ENCODE measurements around the gene GPRC5D. TPM values are rescaled to one million over a fixed set of nuclear protein-coding genes. Genes with fewer than 3 reads are reported as not detected.
A peak's percentile ranks its signal among the peaks of the same experiment; 100 is the strongest.

The GPRC5D gene
- total RNA-seq, 1 experiment from 2014 or later = not detected

DNA sequence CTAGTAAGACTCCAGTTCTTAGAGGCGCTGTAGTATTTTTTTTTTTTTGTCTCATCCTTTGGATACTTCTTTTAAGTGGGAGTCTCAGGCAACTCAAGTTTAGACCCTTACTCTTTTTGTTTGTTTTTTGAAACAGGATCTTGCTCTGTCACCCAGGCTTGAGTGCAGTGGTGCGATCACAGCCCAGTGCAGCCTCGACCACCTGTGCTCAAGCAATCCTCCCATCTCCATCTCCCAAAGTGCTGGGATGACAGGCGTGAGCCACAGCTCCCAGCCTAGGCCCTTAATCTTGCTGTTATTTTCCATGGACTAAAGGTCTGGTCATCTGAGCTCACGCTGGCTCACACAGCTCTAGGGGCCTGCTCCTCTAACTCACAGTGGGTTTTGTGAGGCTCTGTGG, 39.3 kb downstream of the GPRC5D start:
- Histone ChIP-seq H3K27me3 (ENCODE audit: insufficient read depth, low read depth) (no peaks in the 10 kb centered on the region), H4K20me1 (ENCODE audit: insufficient read depth) (peaks cover 88% of the 10 kb centered on the region), H3K36me3 (ENCODE audit: low read depth) (peaks cover 81% of the 10 kb centered on the region), H3K4me2 (no peak overlapping the region), H3K4me3 (no peak overlapping the region), H3K9me3 (ENCODE audit: insufficient read depth, low read depth) (no peaks in the 10 kb centered on the region), H2AFZ (no peak overlapping the region), H3K9me2 (ENCODE audit: insufficient read depth) (no peaks in the 10 kb centered on the region), H3F3A (ENCODE audit: insufficient read depth, low read depth) (peaks cover 100% of the 10 kb centered on the region), H3K4me1 (replicated peaks; ENCODE audit: insufficient read depth) (peaks cover 32% of the 10 kb centered on the region), H3K27ac (peak overlapping the region; percentile 23; the same call in 1 of the 2 replicates), H3K79me2 (ENCODE audit: low read depth) (peaks cover 98% of the 10 kb centered on the region)
- POLR2A ChIA-PET (ENCODE audit: unreplicated experiment) = no interaction called here
- CTCF ChIA-PET = interaction anchor here (0.6 to 0.9 kb wide), 2 partner anchors 8 to 101 kb away, joined by 5 to 10 read pairs; no protein-coding TSS in a partner anchor
- TSS peak; percentile 1 for BruUV-seq (replicated peaks)
- DNase-seq = no peak
- intact Hi-C loops (cut with micrococcal nuclease; ENCODE audit: unreplicated experiment) = no loop called here
- no peak for TF ChIP-seq EZH2 (IDR thresholded peaks at IDR 0.05; ENCODE audit: low read depth)
- TF ChIP-seq, protein P1, sequence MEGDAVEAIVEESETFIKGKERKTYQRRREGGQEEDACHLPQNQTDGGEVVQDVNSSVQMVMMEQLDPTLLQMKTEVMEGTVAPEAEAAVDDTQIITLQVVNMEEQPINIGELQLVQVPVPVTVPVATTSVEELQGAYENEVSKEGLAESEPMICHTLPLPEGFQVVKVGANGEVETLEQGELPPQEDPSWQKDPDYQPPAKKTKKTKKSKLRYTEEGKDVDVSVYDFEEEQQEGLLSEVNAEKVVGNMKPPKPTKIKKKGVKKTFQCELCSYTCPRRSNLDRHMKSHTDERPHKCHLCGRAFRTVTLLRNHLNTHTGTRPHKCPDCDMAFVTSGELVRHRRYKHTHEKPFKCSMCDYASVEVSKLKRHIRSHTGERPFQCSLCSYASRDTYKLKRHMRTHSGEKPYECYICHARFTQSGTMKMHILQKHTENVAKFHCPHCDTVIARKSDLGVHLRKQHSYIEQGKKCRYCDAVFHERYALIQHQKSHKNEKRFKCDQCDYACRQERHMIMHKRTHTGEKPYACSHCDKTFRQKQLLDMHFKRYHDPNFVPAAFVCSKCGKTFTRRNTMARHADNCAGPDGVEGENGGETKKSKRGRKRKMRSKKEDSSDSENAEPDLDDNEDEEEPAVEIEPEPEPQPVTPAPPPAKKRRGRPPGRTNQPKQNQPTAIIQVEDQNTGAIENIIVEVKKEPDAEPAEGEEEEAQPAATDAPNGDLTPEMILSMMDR (conservative IDR thresholded peaks at IDR 0.05) = no peak

GRCh38 chr12:12909995-12910420, 42.0 kb downstream of the GPRC5D start:
- Histone ChIP-seq H3K27me3 (ENCODE audit: insufficient read depth, low read depth) (no peaks in the 10 kb centered on the region), H4K20me1 (ENCODE audit: insufficient read depth) (peaks cover 98% of the 10 kb centered on the region), H3K9me3 (ENCODE audit: insufficient read depth, low read depth) (no peaks in the 10 kb centered on the region), H3K4me2 (peak overlapping the region; percentile 36), H3K4me3 (no peak overlapping the region), H3K27ac (peak overlapping the region; percentile 38; the same call in 1 of the 2 replicates), H3K36me3 (ENCODE audit: low read depth) (peaks cover 80% of the 10 kb centered on the region), H3K79me2 (ENCODE audit: low read depth) (peaks cover 98% of the 10 kb centered on the region), H3F3A (ENCODE audit: insufficient read depth, low read depth) (peaks cover 100% of the 10 kb centered on the region), H3K9me2 (ENCODE audit: insufficient read depth) (no peaks in the 10 kb centered on the region), H2AFZ (no peak overlapping the region), H3K4me1 (replicated peaks; ENCODE audit: insufficient read depth) (peaks cover 32% of the 10 kb centered on the region)
- POLR2A ChIA-PET (ENCODE audit: unreplicated experiment) = interaction anchor here (0.7 kb wide), 1 partner anchor 250 kb away, joined by 4 read pairs; no protein-coding TSS in a partner anchor
- intact Hi-C loops (cut with micrococcal nuclease; ENCODE audit: unreplicated experiment) = no loop called here
- DNase-seq = peak in 1 of 2 experiments; percentile 35
- BruUV-seq (replicated peaks) = no TSS peak
- no peak for TF ChIP-seq EZH2 (IDR thresholded peaks at IDR 0.05; ENCODE audit: low read depth)
- TF ChIP-seq, protein P1 (conservative IDR thresholded peaks at IDR 0.05) = no peak
- CTCF ChIA-PET = interaction anchor here (0.6 to 1.1 kb wide), 3 partner anchors 28 to 98 kb away, joined by 3 to 5 read pairs (median 3); no protein-coding TSS in a partner anchor

- Histone ChIP-seq H3K4me2 (peak overlapping the region; percentile 48), H3K79me2 (ENCODE audit: low read depth) (peaks cover 100% of the 10 kb centered on the region), H3K4me1 (replicated peaks; ENCODE audit: insufficient read depth) (peaks cover 35% of the 10 kb centered on the region), H3K27ac (peak overlapping the region; percentile 38), H3K9me2 (ENCODE audit: insufficient read depth) (no peaks in the 10 kb centered on the region), H4K20me1 (ENCODE audit: insufficient read depth) (peaks cover 100% of the 10 kb centered on the region), H3F3A (ENCODE audit: insufficient read depth, low read depth) (peaks cover 99% of the 10 kb centered on the region), H3K36me3 (ENCODE audit: low read depth) (peaks cover 78% of the 10 kb centered on the region), H2AFZ (no peak overlapping the region), H3K4me3 (peak overlapping the region; percentile 3; the same call in 1 of the 2 replicates), H3K27me3 (ENCODE audit: insufficient read depth, low read depth) (no peaks in the 10 kb centered on the region), H3K9me3 (ENCODE audit: insufficient read depth, low read depth) (no peaks in the 10 kb centered on the region)
- BruUV-seq (replicated peaks) = no TSS peak
- TF ChIP-seq, protein P1 (conservative IDR thresholded peaks at IDR 0.05) = no peak
- TF ChIP-seq EZH2 (IDR thresholded peaks at IDR 0.05; ENCODE audit: low read depth) = no peak
- intact Hi-C loops (cut with micrococcal nuclease; ENCODE audit: unreplicated experiment) = no loop called here
- POLR2A ChIA-PET (ENCODE audit: unreplicated experiment) = interaction anchor here (0.7 kb wide), 1 partner anchor 251 kb away, joined by 4 read pairs; no protein-coding TSS in a partner anchor
- CTCF ChIA-PET = interaction anchor here (0.6 to 1.1 kb wide), 2 partner anchors 28 to 97 kb away, joined by 3 to 5 read pairs; no protein-coding TSS in a partner anchor
- DNase-seq = peak in 1 of 2 experiments; percentile 30
Measured at GRCh38 chr12:12909228-12909994, 42.6 kb downstream of the GPRC5D start.
